NCI-H2081 (cell line): Measurements from ENCODE around the gene SLC34A3.

Source experiments
- DNase-seq, 2 experiments: peaks; one replicate each; lab custom pipeline; 2025; lab: John Stamatoyannopoulos, UW

The SLC34A3 gene

DNA sequence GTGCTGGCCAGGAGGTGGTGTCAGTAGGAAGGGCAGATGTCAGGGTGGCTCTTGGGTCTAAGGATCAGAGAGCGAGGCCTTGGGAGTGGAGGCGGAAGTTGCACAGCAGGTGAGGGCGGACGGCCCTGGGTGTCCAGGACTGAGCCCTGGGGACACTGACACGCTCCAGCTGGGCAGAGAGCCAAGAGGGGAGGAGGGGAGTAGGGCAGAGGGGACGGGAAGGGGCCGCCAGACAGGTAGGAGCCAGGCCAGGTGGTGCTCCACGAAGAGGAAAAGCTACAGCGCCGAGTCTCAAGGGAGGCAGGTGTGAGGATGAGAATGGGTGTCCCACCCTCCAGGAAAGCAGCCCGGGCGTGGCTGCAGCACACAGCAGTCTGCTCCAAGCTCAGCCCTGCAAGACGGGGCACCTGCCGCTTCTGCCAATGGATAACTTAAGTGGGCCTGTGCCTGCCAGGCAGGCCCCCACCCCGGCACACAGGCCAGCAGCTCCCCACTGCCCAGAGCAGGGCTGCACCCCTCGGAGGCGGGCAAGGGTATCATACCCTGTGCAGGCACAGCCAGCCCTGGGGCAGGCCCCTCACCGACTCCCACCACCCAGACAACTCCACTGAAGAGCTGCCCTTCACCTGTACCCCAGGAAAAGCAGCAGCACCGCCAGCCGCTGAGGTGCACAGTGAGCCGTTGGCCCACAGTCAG is 35.0 kb upstream of the SLC34A3 start:
- peak; percentile 86 to 93 for DNase-seq

DNA sequence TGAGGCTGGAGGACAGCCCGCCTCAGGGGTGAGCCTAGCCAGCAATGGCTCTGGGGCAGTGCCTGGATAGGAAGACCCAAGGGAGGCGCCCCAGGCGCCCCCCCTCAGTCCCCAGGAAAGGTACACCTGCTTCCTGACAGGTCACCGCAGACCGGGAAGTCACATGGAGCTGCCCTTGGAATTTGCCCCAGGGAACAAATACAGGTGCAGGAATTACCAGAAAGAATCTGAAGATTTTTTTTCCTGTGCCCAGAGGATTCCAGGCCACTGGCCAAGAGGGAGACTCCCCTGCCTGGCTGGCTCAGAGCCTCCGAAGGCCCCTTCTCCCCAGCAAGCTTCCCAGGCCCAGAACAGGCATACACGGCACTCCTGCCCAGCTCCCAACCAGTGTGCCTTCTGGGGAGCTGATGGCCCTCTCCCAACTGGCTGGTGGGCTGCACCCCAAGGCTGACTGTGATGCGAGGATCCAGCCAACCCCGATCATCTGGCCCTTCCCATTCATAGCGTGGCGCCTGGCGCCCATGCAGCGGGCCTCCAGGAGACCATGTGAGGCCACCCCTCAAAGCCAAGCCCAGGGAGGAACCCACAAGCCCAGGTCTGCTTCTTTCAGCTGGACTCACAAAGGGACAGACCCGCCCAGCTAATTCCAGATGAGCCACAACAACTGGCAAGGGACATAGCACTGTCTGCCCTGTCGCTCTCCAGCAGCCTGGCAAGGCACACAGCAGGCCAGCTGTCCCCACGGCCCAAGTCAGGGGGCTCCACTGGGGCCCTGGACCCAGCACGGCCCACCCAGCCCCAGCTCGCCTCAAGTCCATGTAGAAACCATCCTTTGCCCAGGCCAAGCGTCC is 32.4 kb upstream of the SLC34A3 start:
- peak in 1 of 2 experiments; percentile 44 for DNase-seq

DNA sequence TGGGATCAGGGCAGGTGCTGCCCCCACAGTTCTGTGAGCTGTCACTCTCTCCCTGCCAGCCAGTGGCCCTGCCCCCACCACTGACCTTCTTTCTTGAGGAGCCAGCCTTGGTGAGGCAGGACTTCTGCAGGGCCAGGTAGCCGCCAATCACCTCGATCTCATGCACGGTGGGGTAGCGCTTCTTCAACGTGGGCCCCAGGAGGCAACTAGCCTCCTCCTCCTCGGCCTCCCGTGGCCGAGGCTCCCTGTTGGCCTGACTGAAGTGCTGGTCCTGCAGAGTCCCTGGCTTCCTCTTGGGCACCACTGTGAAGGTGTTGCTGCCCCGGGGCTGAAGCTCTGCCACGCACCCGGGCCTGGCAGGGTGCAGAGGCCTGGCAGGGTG is 31.8 kb upstream of the SLC34A3 start:
- DNase-seq, result no peak

DNA sequence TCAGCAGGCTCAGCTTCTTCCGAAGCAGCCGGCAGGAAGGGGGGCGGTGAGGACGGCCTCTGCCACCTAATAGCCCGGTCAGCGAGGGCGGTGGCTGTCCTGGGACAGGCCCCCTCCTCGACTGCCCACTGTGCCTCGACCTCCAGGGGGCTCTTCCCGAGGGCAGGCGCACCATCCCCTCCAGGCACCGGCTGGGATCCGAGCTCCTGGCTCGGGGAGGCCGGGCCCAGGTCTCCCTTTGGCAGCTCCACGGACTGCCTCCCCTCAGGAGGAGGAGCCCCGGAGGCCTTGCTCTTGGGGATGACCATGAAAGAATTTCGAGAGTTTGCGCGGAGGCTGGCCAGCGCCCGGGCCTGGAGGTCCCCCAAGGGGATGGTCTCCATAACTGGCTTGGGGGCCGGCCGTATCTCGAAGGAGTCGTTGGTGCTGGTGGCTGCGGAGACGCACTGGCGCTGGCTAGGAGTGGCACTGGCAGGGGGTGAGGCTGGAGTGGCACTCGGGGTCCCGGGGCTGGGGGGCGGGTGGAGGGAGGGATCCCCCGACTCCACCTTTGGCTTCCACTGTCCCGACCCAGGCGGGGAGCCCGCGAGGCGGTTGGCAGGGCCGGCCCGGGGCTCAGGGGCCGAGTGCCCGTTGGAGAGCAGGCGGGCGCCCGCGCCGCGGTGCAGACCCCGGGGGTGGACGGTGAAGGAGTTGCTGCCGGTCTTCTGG is 31.1 kb upstream of the SLC34A3 start:
- no peak for DNase-seq

DNA sequence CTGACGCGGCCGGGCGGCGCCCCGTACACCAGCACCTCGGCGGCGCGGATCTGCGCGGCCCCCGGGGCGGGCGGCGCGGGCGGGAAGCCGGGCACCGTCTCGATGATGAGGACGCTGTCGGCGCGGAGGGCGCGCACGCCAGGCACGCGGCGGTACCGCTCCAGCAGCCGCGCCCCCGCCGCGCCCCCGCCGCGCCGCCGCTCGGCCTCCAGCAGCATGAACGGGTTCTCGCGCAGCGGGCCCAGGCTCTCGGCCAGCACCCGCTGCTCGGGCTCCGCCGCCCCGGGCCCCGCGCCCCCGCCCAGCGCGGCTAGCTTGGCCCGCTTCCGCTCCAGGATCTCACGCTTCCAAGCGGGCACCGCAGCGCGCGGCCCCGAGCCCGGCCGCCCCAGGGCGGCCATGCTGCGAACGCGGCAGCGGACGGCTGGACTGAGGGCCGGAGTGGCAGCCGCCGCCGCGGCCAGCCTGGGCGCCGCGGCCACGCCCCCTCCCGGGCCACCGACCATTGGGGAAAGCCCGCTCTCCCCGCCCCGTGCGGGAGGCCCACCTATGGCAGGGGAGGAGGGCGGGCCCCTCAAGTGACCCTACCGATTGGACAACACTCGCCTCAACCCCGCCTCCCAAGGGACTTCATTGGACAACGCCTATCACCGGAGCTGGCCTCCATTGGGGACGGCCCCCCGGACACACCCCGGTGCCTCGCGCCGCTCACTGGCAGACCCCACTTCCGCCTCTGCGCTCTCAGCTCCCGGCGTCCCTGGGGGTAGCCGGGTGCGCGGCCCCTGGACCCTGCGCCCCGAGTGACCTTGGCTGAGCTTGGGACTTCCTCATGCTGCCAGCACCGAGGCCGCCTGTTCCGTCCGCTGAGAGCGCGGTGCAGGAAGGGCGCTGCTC is 30.1 kb upstream of the SLC34A3 start, which contains the start of gene TPRN:
TSS of gene TPRN (minus strand) at position 431 of the 894 bp plus-strand sequence. CDS start at position 401, 30 bp downstream.
- peak; percentile 99 for DNase-seq

DNA sequence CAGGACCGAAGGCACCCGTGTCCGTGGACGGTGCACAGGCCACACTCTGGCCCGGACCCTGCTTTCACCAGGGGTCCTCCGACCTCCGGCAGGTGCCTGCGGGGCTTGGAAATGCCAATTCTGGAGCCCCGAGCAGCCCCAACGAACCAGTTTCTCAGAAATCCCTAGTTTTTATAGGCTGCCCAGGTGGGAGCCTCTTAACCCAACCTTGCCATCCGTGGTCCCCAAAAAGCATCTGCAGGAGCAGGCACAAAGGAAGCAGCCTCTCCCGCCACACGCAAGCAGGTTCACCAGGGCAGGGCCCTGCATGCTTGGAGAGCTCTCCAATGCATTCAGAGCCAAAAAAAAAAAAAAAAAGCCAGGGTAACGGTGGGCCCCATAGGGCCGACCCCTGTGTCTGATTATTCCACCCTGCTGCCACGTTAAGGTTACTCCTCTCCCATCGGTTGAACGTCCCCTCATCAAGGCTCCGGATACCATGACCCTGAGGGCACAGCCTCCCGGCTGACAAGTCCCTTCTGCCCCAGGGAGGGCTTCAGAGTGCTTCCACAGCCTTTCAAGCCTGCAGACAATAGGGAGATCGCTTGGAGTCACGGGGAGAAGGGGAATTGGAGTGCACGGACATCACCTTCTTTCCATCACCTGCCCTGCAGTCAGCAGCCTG is 29.4 kb upstream of the SLC34A3 start:
- DNase-seq, result no peak

DNA sequence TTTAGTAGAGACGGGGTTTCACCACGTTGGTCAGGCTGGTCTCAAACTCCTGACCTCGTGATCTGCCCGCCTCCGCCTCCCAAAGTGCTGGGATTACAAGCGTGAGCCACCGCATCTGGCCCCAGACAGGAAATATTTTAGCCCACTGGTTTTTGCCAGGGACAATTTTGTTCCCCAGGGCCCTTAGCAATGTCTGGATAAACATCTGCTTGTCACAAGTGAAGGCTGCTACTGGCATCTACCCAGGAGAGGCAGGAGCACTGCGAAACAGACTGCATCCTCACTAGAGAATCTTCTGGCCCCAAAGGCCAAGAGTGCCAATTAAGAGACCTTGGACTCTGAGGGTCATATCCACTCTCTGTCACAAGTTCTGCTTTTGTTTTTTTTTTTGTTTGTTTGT is 27.7 kb upstream of the SLC34A3 start:
- DNase-seq, result no peak

DNA sequence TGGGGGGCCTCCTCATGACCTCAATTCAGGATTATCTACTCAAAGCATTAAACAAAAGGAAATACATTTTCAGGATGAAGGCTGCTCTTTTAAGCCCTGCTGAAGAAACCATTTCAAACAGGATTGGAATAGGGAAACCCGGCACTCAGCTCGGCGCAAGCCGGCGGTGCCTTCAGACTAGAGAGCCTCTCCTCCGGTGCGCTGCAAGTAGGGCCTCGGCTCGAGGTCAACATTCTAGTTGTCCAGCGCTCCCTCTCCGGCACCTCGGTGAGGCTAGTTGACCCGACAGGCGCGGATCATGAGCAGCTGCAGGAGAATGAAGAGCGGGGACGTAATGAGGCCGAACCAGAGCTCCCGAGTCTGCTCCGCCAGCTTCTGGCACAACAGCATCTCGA is 26.0 kb upstream of the SLC34A3 start:
- no peak for DNase-seq

DNA sequence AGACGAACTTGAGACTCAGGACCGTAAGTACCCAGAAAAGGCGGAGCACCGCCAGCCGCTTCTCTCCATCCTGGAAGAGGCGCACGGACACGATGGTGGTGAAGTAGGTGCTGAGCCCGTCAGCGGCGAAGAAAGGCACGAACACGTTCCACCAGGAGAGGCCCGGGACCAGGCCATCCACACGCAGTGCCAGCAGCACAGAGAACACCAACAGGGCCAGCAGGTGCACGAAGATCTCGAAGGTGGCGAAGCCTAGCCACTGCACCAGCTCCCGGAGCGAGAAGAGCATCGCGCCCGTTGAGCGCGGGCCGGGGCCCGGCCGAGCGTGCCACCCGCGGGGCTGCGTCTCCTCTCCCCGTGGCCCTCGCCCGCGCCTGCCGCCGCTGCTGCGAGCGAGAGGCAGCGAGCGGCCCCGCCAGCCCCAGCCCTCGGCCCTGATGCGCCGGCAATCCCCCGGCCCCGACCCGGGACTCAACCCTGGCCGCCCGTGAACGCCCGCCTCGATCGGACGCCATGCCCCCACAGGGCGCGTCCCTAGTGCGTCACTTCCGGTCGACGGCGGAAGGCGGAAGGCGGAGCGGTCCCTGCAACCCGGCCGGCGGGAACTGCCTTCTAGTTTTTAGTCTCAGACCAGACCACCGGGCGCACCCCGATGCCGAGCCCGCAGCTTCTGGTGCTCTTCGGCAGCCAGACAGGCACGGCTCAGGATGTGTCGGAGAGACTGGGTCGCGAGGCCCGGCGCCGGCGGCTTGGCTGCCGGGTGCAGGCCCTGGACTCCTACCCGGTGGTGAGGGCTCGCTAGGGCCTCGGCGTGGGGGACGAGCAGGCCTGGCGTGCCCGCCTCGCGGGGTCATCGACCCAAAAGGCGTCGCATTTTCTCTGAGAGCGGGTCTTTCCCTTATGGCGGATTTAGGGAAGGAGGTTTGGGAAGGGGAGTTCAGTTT is 25.3 kb upstream of the SLC34A3 start, which contains the start of the genes NDOR1 and TMEM203:
TSS of gene NDOR1 (plus strand) at position 575 of the 944 bp plus-strand sequence. CDS start at position 653, 78 bp downstream.
TSS of gene TMEM203 (minus strand) at position 523 of the 944 bp plus-strand sequence. CDS start at position 289, 234 bp downstream.
- DNase-seq, result peak; percentile 82 to 85

DNA sequence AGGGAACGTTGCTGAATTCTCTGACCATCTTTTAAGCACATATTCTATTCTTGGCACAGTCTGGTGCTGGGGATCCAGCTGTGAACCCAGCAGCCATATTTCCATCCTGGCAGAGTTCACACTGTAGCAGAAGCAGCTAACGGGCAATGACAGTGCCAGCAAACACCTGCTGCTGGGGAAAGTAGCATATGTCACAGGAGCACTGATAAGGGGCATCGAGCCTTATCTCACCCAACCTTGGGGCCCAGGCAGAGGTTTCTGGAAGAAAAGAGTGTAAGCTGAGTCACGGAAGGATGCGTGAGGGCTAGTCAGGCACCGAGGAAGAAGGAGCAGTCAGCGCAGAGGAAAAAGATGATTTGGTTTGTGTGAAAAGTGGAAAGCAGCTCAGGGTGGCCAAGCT is 24.1 kb upstream of the SLC34A3 start:
- no peak for DNase-seq

DNA sequence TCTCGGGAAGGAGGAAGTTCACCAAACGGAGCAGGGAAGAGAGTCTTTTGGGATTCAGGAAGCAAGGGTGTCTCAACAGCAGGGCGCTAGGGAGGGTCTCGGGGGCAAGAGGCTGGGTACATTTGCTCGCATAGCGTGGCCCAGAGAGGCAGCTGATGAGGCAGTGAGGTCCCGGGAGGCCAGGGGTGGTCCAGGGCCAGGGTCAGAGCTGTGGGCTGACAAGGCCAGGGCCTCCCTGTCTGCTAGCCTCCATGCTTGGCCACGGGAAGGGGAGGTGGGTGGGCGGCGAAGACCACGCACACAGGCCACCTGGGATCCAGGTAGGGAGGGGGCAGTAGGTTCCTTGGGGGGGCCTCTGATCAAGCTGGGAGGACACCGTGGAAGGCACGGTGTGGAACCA is 19.2 kb upstream of the SLC34A3 start:
- no peak for DNase-seq

DNA sequence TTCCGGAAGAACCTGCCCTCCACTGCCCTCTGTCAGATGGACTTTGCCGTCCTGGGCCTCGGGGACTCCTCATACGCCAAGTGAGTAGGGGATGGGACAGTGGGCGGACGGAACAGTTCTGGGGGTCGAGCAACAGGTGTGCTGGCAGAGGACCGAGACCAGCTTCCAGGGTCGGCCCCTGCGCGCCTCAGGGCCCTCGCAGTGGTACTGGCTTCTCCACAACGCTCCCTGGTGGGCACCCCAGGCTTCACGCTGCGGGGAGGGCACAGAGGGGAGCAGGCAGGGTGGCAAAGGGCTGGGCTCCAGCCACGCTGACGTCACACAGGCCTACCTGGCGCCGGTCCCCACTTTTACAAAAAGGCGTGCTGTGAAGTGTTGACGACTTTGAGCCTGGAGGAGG is 18.2 kb upstream of the SLC34A3 start:
- no peak for DNase-seq

DNA sequence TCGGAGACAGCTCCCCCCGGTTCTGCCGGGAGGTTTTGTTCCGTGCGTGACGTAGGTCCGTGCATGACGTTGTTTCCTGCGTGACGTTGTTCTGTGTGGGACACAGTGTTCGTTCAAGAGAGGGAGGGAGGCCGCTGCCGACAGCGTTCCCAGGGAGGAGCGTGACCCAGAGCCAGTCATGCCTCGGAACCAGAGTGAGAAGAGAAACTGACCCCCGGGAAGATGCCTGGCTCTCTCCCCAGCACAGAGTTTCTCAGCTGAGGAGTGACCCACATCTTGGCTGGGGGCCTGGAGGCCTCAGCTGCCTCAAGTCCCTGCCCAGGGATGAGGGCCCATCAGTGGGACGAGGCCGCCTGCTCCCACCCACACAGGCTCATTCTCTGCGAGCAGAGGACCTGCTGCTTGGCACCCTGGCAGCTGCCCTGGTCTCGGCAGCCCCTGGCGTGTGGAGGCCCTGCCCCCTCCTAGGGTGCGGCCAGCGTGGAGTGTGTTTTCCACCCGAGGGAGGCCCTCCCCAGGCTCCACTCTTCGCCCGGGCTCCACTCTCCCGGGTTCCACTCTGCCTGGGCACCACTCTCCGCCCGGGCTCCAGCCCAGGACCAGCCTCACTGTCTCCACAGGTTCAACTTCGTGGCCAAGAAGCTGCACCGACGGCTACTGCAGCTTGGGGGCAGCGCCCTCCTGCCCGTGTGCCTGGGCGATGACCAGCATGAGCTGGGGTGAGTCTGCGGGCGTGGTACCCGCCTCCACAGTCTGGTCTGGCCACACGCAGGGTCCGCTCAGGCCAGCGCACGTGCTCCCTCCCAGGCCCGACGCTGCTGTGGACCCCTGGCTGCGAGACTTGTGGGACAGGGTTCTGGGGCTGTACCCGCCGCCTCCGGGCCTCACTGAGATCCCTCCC is 17.3 kb upstream of the SLC34A3 start:
- DNase-seq, result no peak

DNA sequence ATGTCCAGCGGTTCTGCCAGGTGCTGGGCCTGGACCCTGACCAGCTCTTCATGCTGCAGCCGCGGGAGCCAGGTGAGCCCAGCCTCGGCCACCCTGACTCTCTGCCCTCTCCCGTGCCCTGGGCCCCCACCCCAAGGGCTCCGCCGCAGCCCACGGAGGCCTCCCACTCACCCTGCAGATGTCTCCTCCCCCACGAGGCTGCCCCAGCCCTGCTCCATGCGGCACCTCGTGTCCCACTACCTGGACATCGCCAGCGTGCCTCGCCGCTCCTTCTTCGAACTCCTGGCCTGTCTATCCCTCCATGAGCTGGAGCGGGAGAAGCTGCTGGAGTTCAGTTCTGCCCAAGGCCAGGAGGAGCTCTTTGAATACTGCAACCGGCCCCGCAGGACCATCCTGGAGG is 16.1 kb upstream of the SLC34A3 start:
- no peak for DNase-seq

DNA sequence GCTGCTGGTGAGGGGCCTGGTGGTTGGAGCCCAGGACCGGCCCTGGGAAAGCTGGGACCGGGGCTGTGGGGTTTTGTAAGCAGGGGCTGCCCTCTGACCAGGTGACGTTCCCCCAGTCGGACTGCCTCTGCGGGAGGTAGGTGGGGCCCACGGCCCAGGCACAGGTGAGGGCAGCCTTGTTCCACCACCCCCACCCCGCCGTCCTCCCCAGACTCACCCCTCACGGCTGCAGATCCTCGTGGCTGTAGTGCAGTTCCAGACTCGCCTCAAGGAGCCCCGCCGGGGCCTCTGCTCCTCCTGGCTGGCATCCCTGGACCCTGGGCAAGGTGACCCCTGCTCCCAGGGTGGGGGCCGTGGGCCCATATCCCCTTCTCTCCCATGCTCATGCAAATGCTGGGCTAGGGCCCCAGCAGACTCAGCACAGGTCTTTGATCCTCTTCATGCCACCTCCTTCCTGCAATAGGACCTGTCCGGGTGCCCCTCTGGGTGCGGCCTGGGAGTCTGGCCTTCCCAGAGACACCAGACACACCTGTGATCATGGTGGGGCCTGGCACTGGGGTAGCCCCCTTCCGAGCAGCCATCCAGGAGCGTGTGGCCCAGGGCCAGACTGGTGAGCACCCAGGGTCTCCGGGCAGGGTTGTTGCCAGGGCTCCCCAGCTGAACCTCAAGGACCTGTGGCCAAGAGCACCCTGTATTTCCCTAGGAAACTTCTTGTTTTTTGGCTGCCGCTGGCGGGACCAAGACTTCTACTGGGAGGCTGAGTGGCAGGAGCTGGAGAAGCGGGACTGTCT is 15.3 kb upstream of the SLC34A3 start:
- no peak for DNase-seq

DNA sequence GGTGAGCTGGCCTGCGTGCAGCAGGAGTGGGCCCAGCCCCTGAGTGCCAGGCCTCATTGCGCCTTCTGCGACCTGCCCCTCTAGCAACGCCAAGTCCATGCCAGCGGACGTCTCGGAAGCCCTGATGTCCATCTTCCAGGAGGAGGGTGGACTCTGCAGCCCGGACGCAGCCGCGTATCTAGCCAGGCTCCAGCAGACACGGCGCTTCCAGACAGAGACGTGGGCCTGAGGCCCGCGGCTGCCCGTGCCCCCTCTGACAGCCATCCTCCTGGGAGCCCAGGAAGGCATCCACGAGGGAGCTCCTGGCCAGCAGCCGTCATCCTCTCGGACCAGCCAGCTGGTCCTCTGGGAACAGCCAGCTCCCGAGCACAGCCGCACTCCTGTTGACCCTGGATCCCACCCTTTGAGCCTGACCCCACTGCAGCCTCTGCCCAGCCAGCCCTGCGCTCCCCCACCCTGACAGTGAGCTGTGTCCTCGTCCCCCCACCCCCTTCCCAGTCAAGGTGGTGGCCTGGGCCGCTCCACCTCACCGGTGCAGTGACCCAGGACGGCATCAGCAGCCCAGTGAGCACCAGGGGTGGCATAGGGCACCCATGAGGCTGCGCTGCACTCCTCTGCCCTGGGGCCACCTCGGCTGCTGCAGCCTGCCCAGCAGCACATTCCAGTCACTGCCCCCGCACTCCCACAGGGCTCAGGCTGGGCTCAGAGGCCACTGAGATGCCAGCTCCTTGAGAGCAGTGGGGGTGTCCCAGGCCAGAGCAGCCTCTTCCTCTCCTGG is 14.3 kb upstream of the SLC34A3 start:
- DNase-seq, result no peak
